PC-9 (cell line): ENCODE measurements around the gene PHACTR3. TPM values are rescaled to one million over a fixed set of nuclear protein-coding genes. Genes with fewer than 3 reads are reported as not detected.

Experiments
- BruUV-seq: library from RNA; stranded (reverse); fragments of 400-500 nt; replicated peaks from 2 replicates; lab custom pipeline; 2021; lab: Mats Ljungman, UMichigan
- CTCF ChIA-PET: fragments of 300-600 bp; sonication (Branson Sonifier 250); formaldehyde crosslinking; loops from one replicate; lab custom pipeline; 2022; ENCODE audit warnings: antibody characterized with exemption; lab: Charles Lee
- POLR2A ChIA-PET: fragments of 300-600 bp; sonication (Branson Sonifier 250); formaldehyde crosslinking; loops from one replicate; lab custom pipeline; 2022; ENCODE audit warnings: antibody characterized with exemption; ENCODE audit not compliant: unreplicated experiment; lab: Charles Lee
- DNase-seq, 2 experiments: peaks; one replicate each; pipeline versions ENCODE4 v3.0.0 to v3.0.0-alpha.2; 2015 to 2022; ENCODE audit warnings: mixed read lengths in 1 of 2
- H2AFZ ChIP-seq: fragments of 200-600 bp; sonication (generic); 2 replicates; pipeline ENCODE4 v1.8.1; 2017; ENCODE audit warnings: antibody characterized with exemption
- H3F3A ChIP-seq: fragments of 200-600 bp; sonication (generic); 2 replicates; pipeline ENCODE4 v1.8.1; 2017; ENCODE audit warnings: antibody characterized with exemption, mild to moderate bottlenecking, low read depth; ENCODE audit not compliant: insufficient read depth
- H3K27ac ChIP-seq: fragments of 200-600 bp; sonication (generic); 2 replicates; pipeline ENCODE4 v1.6.1; 2016; ENCODE audit warnings: mixed run types
- H3K27me3 ChIP-seq: fragments of 200-600 bp; sonication (generic); 2 replicates; pipeline ENCODE4 v1.6.1; 2016; ENCODE audit warnings: low read depth, mixed run types; ENCODE audit not compliant: insufficient read depth
- H3K36me3 ChIP-seq: fragments of 200-600 bp; sonication (generic); 2 replicates; pipeline ENCODE4 v1.6.1; 2016; ENCODE audit warnings: low read depth, mixed run types
- H3K4me1 ChIP-seq: fragments of 200-600 bp; sonication (generic); replicated peaks from 2 replicates; pipeline ENCODE4 v1.6.1; 2016; ENCODE audit warnings: mixed run types; ENCODE audit not compliant: insufficient read depth
- H3K4me2 ChIP-seq: fragments of 200-600 bp; sonication (generic); 2 replicates; pipeline ENCODE4 v1.6.1; 2017; ENCODE audit warnings: mixed run types
- H3K4me3 ChIP-seq: fragments of 200-600 bp; sonication (generic); 2 replicates; pipeline ENCODE4 v1.6.1; 2016; ENCODE audit warnings: mixed run types
- H3K79me2 ChIP-seq: fragments of 200-600 bp; sonication (generic); 2 replicates; pipeline ENCODE4 v1.6.1; 2017; ENCODE audit warnings: low read depth, mixed run types
- H3K9me2 ChIP-seq: fragments of 200-600 bp; sonication (generic); 2 replicates; pipeline ENCODE4 v1.8.1; 2017; ENCODE audit warnings: mild to moderate bottlenecking; ENCODE audit not compliant: insufficient read depth
- H3K9me3 ChIP-seq: fragments of 200-600 bp; sonication (generic); 2 replicates; pipeline ENCODE4 v1.8.1; 2016; ENCODE audit warnings: low read depth; ENCODE audit not compliant: insufficient read depth
- H4K20me1 ChIP-seq: fragments of 200-600 bp; sonication (generic); 2 replicates; pipeline ENCODE4 v1.8.1; 2017; ENCODE audit not compliant: insufficient read depth
- CTCF ChIP-seq: fragments of 200-600 bp; sonication (generic); conservative IDR thresholded peaks from 2 replicates; pipeline ENCODE4 v1.6.1; 2017; ENCODE audit warnings: mixed run types, antibody characterized with exemption, mild to moderate bottlenecking, moderate library complexity
- EZH2 ChIP-seq: fragments of 200-600 bp; sonication (generic); IDR thresholded peaks from 2 replicates; pipeline ENCODE4 v1.8.0; 2017; ENCODE audit warnings: antibody characterized with exemption, low read depth
- intact Hi-C: fragments of 100-400 bp; cut with micrococcal nuclease; formaldehyde crosslinking; loops from one replicate; pipeline ENCODE4 v1.10.0; 2022; ENCODE audit not compliant: unreplicated experiment
- total RNA-seq: library from RNA; stranded (reverse); gene quantifications from 2 replicates; pipeline ENCODE4 v1.2.3, GENCODE V29; 2021

The PHACTR3 gene
- total RNA-seq, 1 experiment from 2014 or later = 0.41 TPM

- Histone ChIP-seq H3K27me3 (peaks cover 75% of the 10 kb centered on the region), H3K36me3 (no peaks in the 10 kb centered on the region), H3K27ac (no peak overlapping the region), H3K9me2 (no peaks in the 10 kb centered on the region), H3K79me2 (no peaks in the 10 kb centered on the region), H4K20me1 (no peaks in the 10 kb centered on the region; the same call in 1 of the 2 replicates), H3K9me3 (no peaks in the 10 kb centered on the region), H3K4me3 (no peak overlapping the region), H3F3A (no peaks in the 10 kb centered on the region), H3K4me1 (no peaks in the 10 kb centered on the region), H3K4me2 (no peak overlapping the region), H2AFZ (no peak overlapping the region)
- TF ChIP-seq CTCF = no peak
- TF ChIP-seq EZH2 = no peak
- no TSS peak for BruUV-seq
- intact Hi-C loops = no loop called here
- no peak for DNase-seq
- POLR2A ChIA-PET = no interaction called here
- CTCF ChIA-PET = no interaction called here
These were observed 4.5 kb downstream of the PHACTR3 start for GRCh38 chr20:59608871-59609270.

- TF ChIP-seq EZH2 (no peak), CTCF (no peak)
- no peaks in the 10 kb centered on the region for H3K9me2 ChIP-seq
- intact Hi-C loops = no loop called here
- no peak overlapping the region for H3K4me3 ChIP-seq
- H3K36me3 ChIP-seq = no peaks in the 10 kb centered on the region
- H3K79me2 ChIP-seq = no peaks in the 10 kb centered on the region
- no peak for DNase-seq
- H3F3A ChIP-seq = no peaks in the 10 kb centered on the region
- H3K9me3 ChIP-seq = no peaks in the 10 kb centered on the region
- H3K27me3 ChIP-seq = peaks cover 89% of the 10 kb centered on the region
- no peak overlapping the region for H3K27ac ChIP-seq
- ChIA-PET CTCF (no interaction called here), POLR2A (no interaction called here)
- no peak overlapping the region for H2AFZ ChIP-seq
- no TSS peak for BruUV-seq
- H3K4me2 ChIP-seq = no peak overlapping the region
- H3K4me1 ChIP-seq = no peaks in the 10 kb centered on the region
- H4K20me1 ChIP-seq = no peaks in the 10 kb centered on the region; the same call in 1 of the 2 replicates
These were observed 6.9 kb downstream of the PHACTR3 start for GRCh38 chr20:59611286-59611685.

- no peak for DNase-seq
- no peaks in the 10 kb centered on the region for H3K36me3 ChIP-seq
- TF ChIP-seq CTCF (no peak), EZH2 (no peak)
- H3K9me2 ChIP-seq = no peaks in the 10 kb centered on the region
- no peaks in the 10 kb centered on the region for H3F3A ChIP-seq
- ChIA-PET CTCF (no interaction called here), POLR2A (no interaction called here)
- H3K79me2 ChIP-seq = no peaks in the 10 kb centered on the region
- intact Hi-C loops = no loop called here
- H3K4me2 ChIP-seq = no peak overlapping the region
- no peak overlapping the region for H3K4me3 ChIP-seq
- no peaks in the 10 kb centered on the region for H3K4me1 ChIP-seq
- H3K27me3 ChIP-seq = peaks cover 89% of the 10 kb centered on the region
- no peaks in the 10 kb centered on the region; the same call in 1 of the 2 replicates for H4K20me1 ChIP-seq
- no TSS peak for BruUV-seq
- no peak overlapping the region for H3K27ac ChIP-seq
- H3K9me3 ChIP-seq = no peaks in the 10 kb centered on the region
- no peak overlapping the region for H2AFZ ChIP-seq
These were observed 9.5 kb downstream of the PHACTR3 start for GRCh38 chr20:59613861-59614260.
